Urothelium cell line (cell line): Measurements from ENCODE around the gene RBM24.

Source experiments
- DNase-seq: peaks from one replicate; pipeline ENCODE4 v3.0.0; 2011; ENCODE audit warnings: low spot score, mixed read lengths
- FAIRE-seq: peaks from 2 replicates; lab custom pipeline; 2011; peaks lifted over from hg19 to GRCh38; lab: Jason Lieb, UNC

The RBM24 gene

GRCh38 chr6:17281100-17281496, at the start of gene RBM24:
RBM24 (plus strand) TSS chr6:17281361; CDS start chr6:17281582, 221 bp downstream.
- DNase-seq: peak; percentile 57
- FAIRE-seq: no peak

- DNase-seq: peak; percentile 63
- FAIRE-seq: no peak
Observed at GRCh38 chr6:17233531-17233930, 47.6 kb upstream of the RBM24 start.

GRCh38 chr6:17237246-17237645, 43.9 kb upstream of the RBM24 start:
- FAIRE-seq (no peak), DNase-seq (no peak)

- DNase-seq (no peak), FAIRE-seq (no peak)
Observed at GRCh38 chr6:17239260-17239659, 41.9 kb upstream of the RBM24 start.

GRCh38 chr6:17240803-17241500, 40.2 kb upstream of the RBM24 start:
- no peak for DNase-seq
- FAIRE-seq: no peak

- no peak for DNase-seq
Observed at GRCh38 chr6:17242087-17242486, 39.1 kb upstream of the RBM24 start.

GRCh38 chr6:17250237-17250636, 30.9 kb upstream of the RBM24 start:
- DNase-seq (no peak), FAIRE-seq (no peak)

More at GRCh38 chr6:17242087-17242486, 39.1 kb upstream of the RBM24 start:
- FAIRE-seq: no peak

- DNase-seq (no peak), FAIRE-seq (no peak)
Observed at GRCh38 chr6:17251953-17252352, 29.2 kb upstream of the RBM24 start.

- no peak for FAIRE-seq
- no peak for DNase-seq
Observed at GRCh38 chr6:17258749-17259148, 22.4 kb upstream of the RBM24 start.

GRCh38 chr6:17265570-17265969, 15.6 kb upstream of the RBM24 start:
- no peak for FAIRE-seq

GRCh38 chr6:17267566-17267965, 13.6 kb upstream of the RBM24 start:
- FAIRE-seq: no peak
- no peak for DNase-seq

More at GRCh38 chr6:17265570-17265969, 15.6 kb upstream of the RBM24 start:
- DNase-seq: no peak

GRCh38 chr6:17268114-17268513, 13.0 kb upstream of the RBM24 start:
- DNase-seq (peak; percentile 31), FAIRE-seq (no peak)

GRCh38 chr6:17269840-17270239, 11.3 kb upstream of the RBM24 start:
- DNase-seq (no peak), FAIRE-seq (no peak)

- no peak for FAIRE-seq
- no peak for DNase-seq
Observed at GRCh38 chr6:17271628-17272027, 9.5 kb upstream of the RBM24 start.

GRCh38 chr6:17276766-17277165, 4.4 kb upstream of the RBM24 start:
- FAIRE-seq: no peak
- DNase-seq: no peak

- no peak for FAIRE-seq
- no peak for DNase-seq
Observed at GRCh38 chr6:17277256-17277655, 3.9 kb upstream of the RBM24 start.

- DNase-seq (peak; percentile 38), FAIRE-seq (no peak)
Observed at GRCh38 chr6:17278289-17279063, 2.7 kb upstream of the RBM24 start.

GRCh38 chr6:17280138-17280537, 1.0 kb upstream of the RBM24 start:
- DNase-seq (no peak), FAIRE-seq (no peak)

- FAIRE-seq: no peak
- DNase-seq: no peak
Observed at GRCh38 chr6:17280552-17281090, 540 bp upstream of the RBM24 start.

- DNase-seq (peak; percentile 23), FAIRE-seq (no peak)
Observed at GRCh38 chr6:17281497-17282481, 628 bp downstream of the RBM24 start.

- no peak for DNase-seq
- no peak for FAIRE-seq
Observed at GRCh38 chr6:17283074-17283473, 1.9 kb downstream of the RBM24 start.
